ENCODE data around the gene SULT2A1.
"Not testable (repeated sequence)": the region's sequence is repeated elsewhere in the genome, so short reads cannot be mapped to it uniquely, and the experiment has no call there.

Gene SULT2A1, protein sequence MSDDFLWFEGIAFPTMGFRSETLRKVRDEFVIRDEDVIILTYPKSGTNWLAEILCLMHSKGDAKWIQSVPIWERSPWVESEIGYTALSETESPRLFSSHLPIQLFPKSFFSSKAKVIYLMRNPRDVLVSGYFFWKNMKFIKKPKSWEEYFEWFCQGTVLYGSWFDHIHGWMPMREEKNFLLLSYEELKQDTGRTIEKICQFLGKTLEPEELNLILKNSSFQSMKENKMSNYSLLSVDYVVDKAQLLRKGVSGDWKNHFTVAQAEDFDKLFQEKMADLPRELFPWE

DNA sequence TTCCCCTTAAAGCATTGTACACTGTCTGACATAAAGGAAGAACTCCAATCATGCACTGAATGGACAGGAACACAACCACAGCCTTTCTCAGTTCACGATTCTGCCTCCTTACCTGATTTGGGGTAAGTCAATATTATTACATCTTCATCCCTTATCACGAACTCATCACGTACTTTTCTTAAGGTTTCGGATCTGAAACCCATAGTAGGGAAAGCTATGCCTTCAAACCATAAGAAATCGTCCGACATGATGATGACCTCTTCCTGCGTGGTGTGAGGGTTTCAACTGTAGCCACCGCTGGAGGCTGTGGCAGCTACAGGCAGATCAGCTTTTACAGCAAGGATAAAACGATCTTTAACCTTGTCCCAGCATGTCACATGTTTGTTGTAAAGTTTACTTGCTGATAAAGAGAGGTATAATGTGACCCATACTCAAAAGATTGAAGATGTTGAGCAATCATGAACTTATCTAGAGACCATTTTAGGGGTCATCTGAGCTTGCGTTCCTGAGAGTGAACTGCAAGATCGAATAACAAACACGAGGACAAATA, at the start of gene SULT2A1:
TSS of gene SULT2A1 (minus strand) at position 306 of the 550 bp plus-strand sequence. CDS start at position 248, 58 bp downstream.
- DNase-seq, result no peak

DNA sequence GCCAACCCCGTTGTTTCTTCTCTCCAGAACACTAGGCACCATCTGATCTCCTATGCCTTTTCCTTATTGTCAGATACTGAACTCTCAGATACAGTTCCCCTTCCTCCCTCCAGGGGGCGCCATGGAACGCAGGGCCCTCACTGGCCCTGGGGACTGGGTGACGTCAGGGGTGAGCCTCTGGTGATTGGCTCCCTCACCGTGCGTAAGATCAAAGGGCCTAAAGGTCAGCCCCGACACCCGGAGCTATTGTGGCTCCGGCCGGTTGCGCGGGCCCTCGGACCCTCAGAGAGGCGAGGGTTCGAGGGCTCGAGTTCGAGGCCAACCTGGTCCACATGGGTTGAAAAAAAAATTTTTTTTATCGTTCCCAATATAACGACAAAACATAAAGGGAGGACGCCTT, 42.5 kb upstream of the SULT2A1 start:
- DNase-seq, result not testable (repeated sequence)

DNA sequence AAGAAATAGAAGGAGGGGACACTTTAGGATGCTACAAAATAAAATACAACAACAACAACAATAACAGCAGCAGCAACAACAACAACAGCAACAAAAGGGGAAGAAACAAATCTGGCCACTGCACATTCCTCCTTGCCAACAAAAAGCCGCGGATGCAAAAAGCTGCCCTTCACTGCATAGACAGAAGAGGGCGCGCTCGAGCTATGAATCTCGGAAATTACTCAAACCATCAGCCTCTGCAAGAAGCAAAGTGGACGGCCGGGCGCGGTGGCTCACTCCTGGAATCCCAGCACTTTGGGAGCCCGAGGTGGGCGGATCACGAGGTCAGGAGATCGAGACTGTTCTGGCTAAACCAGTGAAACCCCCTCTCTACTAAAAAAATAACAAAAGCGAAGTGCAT, 34.0 kb upstream of the SULT2A1 start:
- DNase-seq, result not testable (repeated sequence)

DNA sequence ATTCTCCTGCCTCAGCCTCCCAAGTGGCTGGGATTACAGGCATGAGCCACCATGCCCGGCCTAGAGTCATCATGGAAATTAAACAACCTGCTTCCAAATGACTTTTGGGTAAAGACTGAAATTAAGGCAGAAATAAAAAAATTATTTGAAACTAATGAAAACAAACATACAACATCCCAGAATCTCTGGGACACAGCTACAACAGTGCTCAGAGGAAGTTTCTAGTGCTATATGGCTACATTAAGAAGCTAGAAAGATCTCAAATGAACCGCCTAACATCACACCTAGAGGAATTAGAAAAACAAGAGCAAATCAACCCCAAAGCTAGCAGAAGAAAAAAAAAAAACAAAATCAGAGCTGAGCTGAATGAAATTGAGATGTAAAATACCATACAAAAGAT, 24.1 kb upstream of the SULT2A1 start:
- DNase-seq, result not testable (repeated sequence)

DNA sequence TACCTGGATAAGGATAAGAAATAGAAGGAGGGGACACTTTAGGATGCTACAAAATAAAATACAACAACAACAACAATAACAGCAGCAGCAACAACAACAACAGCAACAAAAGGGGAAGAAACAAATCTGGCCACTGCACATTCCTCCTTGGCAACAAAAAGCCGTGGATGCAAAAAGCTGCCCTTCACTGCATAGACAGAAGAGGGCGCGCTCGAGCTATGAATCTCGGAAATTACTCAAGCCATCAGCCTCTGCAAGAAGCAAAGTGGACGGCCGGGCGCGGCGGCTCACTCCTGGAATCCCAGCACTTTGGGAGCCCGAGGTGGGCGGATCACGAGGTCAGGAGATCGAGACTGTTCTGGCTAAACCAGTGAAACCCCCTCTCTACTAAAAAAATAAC, 23.2 kb upstream of the SULT2A1 start:
- not testable (repeated sequence) for DNase-seq

DNA sequence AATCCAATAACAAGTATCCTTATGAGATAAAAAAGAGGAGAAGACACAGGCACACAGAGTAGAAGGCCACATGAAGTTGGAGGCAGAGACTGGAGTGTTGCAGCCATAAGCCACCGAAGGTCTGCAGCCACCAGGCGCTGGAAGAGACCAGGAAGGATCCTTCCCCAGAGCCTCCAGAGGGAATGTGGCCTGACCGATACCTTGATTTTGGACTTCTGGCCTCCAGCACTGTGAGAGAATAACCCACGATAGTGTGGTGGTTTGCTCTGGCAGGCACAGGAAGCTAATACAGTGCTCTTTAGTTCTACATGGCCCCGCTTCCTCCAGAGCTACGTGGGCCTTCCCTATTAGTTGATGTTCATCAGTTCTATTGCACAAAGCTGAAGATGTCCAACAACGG, 15.3 kb upstream of the SULT2A1 start:
- DNase-seq, result no peak

DNA sequence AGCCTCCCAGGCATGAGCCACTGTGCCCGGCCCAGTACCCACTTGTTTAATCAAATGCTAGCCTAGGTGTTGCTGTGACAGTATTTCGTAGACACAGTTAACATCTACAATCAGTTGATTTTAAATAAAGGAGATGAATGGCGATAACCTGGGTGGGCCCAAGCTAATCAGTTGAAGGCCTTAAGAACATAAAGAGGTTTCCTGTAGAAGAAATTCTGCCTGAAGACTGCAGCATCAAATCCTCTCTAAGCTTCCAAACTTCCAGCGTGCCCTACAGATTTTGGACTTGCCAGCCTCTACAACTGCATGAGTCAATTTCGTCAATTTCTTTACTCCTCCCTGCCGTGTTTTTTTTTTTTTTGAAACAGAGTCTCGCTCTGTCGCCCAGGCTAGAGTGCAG, 13.2 kb upstream of the SULT2A1 start:
- DNase-seq, result no peak

DNA sequence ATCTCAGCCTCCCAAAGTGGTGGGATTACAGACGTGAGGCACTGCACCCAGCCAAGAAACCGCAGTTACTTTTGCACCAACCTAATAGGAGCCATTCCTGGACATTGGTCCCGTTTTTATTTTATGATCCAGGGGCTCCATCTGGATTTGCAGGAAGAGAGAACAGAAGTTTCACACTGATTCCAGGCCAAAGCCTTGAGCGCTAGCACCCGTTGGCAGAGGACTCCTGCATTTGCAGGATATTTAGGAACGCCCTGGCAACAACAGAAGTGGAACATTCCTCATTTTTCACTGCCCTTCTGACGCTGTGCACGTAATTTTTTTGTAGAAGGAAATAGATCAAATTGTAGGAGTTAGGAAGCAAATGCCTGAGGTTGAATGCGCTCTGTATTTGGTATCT, 11.7 kb upstream of the SULT2A1 start:
- DNase-seq, result no peak

DNA sequence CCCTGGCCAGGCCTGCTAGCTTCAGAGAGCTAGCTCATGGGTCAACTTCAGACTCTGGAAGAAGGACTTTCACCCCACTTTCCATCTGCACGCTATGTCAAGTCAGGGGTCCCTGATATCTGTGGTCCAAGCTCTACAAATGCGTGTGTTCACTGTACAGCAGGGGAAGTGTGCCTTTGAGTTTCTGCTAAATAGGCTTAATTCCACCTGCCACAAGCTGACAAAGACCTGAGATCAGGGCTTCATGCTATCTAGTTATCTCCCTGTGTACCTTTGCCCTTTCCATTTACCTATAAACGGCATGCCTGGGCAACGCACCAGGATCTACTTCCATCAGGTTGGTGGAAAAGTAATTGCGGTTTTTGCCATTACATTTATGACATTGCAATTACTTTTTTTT, 10.7 kb upstream of the SULT2A1 start:
- DNase-seq, result no peak

DNA sequence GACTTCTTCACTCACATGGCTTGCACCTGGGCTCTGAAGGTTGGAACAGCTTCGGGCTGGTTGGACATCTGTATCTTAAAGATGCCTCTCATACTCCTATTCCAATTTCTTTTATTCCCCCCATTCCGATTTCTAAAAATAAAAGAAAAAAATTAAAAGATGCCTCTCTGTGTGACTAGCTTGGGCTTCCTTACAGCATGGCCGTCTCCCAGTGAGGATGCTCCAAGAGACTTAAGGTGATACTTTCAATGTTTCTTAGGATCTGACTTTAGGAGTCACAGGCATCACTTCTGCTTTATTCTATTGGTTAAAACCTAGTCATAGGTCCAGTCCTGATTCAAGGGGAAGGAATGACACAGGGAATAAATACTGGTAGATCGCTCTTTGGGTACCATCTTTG, 9.9 kb upstream of the SULT2A1 start:
- no peak for DNase-seq

DNA sequence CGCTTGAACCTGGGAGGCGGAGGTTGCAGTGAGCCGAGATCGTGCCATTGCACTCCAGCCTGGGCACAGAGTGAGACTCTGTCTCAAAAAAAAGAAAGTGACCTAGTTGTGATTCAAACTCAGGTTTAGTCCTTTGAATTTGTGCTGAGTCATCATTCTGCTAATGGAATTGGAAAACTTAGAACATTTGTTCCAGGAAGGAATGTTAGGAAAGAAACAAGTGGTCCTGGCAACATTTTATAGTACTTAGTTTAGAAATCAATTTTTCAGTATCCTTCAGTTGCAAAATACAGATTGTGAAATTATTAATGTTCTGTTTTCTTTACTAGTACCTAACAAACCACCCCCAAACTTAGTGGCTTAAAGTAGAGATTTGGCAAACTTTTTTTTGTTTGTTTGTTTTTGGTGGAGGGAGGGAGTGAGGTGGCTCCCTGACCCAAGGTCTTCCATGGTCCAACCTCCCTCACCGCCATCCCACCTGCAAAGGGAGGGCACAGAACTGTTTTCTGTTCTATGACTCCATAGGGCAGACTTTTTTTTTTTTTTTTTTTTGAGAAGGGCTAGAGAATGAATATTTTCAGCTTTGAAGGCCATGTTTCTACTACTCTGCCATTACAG, 9.2 kb upstream of the SULT2A1 start:
- no peak for DNase-seq

DNA sequence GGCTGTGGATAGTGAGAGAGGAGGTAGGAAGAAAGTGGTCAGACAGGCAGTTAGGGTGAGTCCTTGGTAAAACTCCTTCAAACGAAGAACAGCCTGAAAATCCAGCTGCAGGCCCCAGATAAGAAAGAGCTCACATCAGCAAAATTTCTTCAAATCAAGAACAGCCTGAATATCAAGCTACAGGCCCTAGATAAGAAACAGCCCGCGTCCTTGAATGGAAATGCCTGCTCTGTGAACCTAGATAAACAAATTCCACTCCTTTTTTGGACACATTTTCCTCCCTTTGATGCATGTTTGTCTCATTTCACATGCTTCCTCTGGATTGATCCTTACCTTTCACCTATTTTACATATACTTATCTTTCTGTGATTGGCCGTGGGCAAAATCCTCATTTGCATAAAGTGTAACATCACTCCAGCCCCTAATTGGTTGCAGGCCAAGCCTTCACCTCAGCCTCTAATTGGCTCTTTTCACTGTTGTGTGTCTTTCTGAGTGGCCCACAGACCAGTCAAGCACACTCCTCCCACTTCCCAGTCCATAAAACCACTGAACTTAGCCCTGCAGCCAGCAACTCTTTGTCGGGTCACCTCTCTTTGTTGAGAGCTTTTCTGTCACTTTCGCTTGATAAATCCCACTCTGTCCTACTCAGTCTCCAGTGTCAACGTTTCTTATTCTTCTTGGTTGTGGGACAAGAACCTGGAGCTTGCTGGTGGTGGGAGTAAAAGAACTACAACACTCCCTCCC, 6.0 kb upstream of the SULT2A1 start:
- no peak for DNase-seq

DNA sequence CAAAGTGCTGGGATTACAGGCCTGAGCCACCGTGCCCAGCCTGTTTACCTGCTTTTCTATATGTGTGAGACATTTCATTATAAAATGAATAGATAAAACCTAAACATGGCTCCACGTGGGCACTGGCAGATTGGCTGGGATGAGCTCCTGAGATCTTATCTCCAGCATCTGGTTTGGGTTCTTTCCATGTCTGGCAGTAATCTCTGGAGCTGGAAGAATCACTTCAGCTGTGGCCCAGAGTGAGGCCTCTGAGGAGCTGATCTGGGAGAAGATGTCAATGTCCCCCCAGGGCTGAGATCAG, 5.5 kb upstream of the SULT2A1 start:
- no peak for DNase-seq

DNA sequence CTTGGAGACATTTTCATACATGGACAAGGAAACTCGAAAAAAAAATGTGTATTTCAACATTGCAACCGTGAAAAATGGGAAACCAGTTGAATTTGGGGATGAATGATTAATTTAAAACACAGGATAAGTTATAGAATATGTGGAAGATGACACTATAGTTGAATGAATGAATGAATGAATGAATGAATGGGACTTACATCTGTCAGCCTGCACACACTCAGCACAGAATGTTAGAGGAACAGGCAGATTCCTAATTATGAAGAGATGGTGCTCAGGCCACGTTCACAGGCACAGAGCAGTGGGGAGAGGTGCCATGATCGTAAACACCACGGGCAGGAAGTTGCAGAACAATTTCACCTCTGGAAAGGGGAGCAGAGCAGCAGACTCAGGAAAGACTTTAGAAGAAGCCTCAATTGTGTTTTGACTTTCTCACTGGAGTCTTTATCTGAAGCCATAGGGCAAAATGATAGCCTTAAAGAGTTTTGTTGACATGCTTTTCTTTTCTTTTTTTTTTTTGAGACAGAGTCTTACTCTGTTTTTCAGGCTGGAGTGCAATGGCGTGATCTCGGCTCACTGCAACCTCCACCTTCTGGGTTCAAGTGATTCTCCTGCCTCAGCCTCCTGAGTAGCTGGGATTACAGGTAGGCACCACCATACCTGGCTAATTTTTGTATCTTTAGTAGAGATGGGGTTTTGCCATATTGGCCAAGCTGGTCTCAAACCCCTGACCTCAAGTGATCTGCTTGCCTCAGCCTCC, 4.9 kb upstream of the SULT2A1 start:
- no peak for DNase-seq

DNA sequence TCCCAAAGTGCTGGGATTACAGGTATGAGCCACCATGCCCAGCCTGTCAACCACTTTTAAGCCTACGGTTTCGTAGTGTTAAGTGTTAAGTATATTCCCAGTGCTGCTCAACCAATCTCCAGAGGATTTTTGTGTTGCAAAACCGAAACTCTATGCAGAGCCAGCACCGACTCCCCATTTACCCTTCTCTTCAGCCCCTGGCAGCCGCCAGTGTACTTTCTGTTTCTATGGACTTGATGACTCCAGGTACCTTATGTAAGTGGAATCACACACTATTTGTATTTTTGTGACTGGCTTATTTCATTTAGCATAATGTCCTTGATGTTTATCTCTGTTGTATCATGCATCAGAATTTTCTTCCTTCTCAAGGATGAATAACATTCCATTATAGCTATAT, 1.1 kb downstream of the SULT2A1 start:
- no peak for DNase-seq

DNA sequence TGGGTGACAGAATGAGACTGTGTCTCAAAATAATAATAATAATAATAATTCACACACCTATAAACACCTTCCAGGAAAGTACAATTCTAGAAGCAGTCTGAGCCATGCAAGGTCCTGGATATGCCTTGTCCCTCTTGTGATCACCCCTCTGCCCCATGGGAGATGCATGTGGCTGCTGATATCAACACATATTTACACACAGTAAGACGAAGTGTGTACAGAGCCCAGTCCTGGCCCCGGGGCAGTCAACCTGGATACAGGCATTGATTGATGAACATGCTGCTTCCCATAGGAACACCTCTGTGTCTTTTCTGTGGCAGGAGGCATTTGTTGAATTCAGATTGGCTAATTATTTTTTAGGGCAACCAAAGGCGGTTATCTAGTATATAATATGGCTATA, 3.2 kb downstream of the SULT2A1 start:
- DNase-seq, result no peak

DNA sequence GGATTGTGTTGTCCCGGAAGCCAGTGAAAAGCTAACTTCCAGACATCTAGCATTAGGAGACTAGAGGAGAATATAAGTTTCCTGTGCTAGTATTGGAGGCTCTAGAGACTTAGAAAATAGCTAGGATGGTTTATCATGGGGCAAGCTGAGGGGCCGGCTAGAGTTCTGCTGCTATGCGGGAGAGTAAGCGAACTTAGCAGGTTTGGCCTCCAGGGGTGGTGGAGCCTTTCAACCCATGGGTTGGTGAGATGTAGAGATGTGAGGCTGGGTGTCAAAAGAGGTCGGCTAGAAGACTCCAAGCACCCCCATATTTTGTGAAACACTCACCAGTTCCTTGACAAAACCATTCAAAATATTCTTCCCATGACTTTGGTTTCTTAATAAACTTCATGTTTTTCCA, 4.4 kb downstream of the SULT2A1 start:
- no peak for DNase-seq

DNA sequence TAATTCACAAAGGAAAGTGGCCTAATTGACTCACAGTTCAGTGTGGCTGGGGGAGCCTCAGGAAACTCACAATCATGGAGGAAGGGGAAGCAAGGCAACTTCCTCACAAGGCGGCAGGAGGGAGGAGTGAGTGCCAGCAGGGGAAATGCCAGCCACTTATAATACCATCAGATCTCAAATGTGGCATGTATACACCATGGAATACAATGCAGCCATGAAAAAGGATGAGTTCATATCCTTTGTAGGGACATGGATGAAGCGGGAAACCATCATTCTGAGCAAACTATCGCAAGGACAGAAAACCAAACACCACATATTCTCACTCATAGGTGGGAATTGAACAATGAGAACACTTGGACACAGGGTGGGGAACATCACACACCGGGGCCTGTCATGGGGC, 6.7 kb downstream of the SULT2A1 start:
- DNase-seq, result not testable (repeated sequence)

DNA sequence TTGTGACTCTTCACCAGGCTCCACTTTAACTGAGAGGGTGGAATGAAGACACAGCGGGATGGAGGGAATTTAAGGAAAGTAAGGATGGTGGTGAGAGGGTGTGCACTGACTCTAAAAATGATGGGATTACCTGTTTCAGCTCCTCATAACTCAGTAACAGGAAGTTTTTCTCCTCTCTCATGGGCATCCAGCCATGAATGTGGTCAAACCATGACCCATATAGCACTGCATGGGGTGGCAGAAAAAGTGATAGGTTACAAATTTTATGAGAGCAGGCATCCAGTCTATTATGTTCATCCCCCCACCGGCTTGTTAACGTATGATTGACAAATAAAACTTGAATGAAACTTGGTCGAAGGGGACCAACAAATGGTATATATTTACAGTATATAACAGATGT, 7.2 kb downstream of the SULT2A1 start:
- DNase-seq, result no peak

DNA sequence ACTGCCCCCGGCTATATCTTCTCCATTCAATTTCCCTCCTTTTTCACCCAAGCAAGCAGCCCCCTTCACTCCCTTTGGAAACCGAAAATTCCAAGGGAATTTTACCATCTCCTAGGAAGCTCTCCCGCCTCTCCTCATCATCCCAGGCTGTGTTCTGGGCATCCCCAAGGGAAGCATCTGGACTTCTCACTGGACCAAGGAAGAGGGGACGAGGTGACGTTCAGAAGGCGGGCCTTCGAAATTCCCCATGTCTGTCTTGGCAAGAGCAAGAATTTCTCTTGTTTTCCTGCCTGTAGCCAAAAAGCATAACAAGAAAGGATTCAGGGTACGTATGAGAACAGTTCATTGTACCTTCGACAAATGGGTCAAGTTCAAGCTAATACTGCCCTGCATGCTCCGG, 20.9 kb downstream of the SULT2A1 start:
- DNase-seq, result no peak

DNA sequence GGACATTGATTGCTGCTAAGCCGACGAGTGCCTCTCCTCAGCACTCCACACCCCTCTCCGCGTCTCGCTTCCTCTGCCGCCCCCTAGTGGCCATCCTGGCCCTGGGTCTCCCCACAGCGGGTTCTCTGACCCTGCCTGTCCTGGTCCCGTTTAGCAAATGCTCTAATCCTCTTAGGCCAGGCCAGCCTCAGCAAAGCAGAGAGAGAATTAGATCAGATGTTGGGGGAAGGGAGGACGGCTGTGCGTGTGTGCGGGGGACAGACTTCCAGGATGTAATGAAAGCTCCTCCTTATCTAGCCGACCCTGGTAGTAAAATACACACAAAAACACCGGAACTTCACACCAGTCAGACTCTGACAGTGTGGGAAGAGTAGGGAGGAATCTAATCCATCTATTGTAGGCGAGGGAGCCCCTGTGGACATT, 22.6 kb downstream of the SULT2A1 start:
- peak; percentile 61 for DNase-seq

DNA sequence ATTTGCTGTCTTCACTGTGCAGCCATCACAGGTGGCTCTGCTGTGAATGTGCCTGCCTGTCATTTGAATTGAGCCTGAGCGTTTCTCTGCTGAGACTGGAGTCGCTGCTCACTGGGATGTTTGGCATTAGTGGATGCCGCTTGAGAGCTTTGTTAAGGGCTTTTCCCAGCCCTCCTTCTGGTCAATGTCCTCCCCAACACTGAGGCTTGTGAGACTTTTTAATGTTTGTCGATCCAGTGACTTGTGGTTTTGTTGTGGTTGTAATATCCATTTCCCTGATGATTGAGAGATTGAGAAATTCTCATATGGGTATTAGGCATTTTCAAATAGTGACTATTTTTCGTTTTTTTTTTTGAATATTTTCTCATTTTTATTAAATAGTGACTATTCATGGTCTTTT, 24.5 kb downstream of the SULT2A1 start:
- no peak for DNase-seq

DNA sequence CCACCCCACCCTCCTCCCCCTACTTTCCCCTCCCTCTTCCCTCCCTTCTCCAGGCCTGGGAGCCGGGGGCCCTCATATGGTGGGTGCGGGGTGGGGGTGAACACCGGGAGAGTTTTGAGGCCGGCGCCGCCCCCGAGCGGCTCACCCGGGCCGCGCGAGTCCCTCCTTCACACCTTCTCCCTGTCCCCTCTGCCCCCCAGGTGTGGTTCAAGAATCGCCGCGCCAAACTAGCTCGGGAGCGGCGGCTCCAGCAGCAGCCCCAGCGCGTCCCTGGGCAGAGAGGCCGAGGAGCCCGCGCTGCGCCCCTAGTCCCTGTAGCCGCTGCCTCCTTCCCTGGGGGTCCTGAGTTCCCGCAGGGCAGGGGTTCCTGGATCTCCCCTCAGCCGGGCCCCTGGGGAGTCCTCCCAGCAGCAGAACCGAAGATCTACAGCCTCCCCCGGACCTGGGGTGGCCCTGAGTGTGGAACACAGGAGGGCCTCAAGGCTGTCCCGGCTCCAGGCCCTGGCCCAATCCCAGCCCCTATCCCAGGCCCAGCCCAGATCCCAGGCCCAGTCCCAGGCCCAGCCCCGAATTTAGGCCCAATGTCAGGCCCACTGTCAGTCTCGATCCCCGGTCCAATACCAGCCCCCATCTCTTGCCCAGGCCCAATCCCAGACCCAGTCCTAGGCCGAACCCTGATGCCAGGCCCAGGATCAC, 25.4 kb downstream of the SULT2A1 start:
- no peak for DNase-seq
